Testis (tissue), 2 donors: ENCODE results near the gene VWA7.

Experiments
- POLR2A ChIP-seq: fragments of 450-650 bp; IDR thresholded peaks from one replicate; pipeline ENCODE4 v1.6.1; 2017; ENCODE audit warnings: antibody characterized with exemption, mild to moderate bottlenecking, moderate library complexity
- TF ChIP-seq, protein P1 (sequence below), 3 experiments: fragments of 450-650 bp in 2 of 3; fragments of 200-600 bp in 1 of 3; sonication (generic) in 1 of 3; IDR thresholded peaks; one replicate each; pipeline ENCODE4 v1.5.1; 2016 to 2019; ENCODE audit warnings: antibody characterized with exemption in 3 of 3, mild to moderate bottlenecking in 2 of 3, moderate library complexity in 1 of 3

DNA sequence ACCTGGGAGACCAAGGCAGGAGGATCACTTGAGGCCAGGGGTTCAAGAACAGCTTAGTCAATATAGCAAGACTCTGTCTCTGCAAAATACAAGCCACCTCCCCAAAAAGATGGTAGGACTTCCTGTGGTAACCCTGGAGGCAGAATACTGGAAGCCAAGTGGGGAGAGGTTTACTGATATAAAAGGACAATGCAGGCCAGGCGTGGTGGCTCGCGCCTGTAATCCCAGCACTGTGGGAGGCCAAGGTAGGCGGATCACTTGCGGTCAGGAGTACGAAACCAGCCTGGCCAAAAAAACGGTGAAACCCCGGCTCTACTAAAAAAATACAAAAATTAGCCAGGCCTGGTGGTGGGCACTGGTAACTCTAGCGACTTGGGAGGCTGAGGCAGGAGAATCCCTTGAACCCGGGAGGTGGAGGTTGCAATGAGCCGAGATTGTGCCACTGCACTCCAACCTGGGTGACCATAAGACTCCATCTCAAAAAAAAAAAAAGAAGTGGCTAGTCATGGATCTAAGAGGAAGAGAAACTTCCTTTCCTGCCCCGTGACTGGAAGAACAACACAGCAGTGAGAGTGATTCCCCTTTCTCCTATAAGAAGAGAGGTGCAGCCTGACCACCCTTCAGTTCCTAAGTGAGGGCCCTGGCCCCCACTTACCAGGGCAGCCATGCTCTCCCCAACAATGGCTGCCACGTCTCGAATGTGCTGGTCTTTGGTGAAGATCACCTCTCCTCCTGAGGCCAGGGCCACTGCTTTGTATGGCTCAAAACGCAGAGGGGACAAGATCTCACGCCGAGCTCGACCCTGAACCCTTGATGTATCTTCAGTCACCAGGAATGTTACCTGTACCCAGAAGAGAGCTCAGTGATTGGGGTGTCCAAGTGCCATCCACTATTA, 8.5 kb downstream of the VWA7 start:
- TF ChIP-seq, protein P1, sequence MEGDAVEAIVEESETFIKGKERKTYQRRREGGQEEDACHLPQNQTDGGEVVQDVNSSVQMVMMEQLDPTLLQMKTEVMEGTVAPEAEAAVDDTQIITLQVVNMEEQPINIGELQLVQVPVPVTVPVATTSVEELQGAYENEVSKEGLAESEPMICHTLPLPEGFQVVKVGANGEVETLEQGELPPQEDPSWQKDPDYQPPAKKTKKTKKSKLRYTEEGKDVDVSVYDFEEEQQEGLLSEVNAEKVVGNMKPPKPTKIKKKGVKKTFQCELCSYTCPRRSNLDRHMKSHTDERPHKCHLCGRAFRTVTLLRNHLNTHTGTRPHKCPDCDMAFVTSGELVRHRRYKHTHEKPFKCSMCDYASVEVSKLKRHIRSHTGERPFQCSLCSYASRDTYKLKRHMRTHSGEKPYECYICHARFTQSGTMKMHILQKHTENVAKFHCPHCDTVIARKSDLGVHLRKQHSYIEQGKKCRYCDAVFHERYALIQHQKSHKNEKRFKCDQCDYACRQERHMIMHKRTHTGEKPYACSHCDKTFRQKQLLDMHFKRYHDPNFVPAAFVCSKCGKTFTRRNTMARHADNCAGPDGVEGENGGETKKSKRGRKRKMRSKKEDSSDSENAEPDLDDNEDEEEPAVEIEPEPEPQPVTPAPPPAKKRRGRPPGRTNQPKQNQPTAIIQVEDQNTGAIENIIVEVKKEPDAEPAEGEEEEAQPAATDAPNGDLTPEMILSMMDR (IDR thresholded peaks at IDR 0.05): no peak
- TF ChIP-seq POLR2A: no peak
